Upper lobe of right lung (tissue), 1 donor: ENCODE data around the gene CLC. TPM values are rescaled to one million over a fixed set of nuclear protein-coding genes. Genes with fewer than 3 reads are reported as not detected.

ENCODE experiments used
- ATAC-seq: fragments of 200-7000 bp; cut with Tn5 transposase; one replicate; pipeline ENCODE4 v1.9.1; 2020; ENCODE audit warnings: mild to moderate bottlenecking, moderate library complexity
- DNase-seq: peaks from one replicate; pipeline ENCODE4 v3.0.0-alpha.2; 2020
- H3K27ac ChIP-seq: fragments of 200-600 bp; one replicate; pipeline ENCODE4 v1.8.0; 2022
- H3K27me3 ChIP-seq: fragments of 200-600 bp; one replicate; pipeline ENCODE4 v1.8.0; 2022; ENCODE audit warnings: mild to moderate bottlenecking
- H3K36me3 ChIP-seq: fragments of 200-600 bp; one replicate; pipeline ENCODE4 v1.8.0; 2022
- H3K4me1 ChIP-seq: fragments of 200-600 bp; one replicate; pipeline ENCODE4 v1.8.0; 2022
- H3K4me3 ChIP-seq: fragments of 200-600 bp; one replicate; pipeline ENCODE4 v1.8.0; 2022; ENCODE audit warnings: mild to moderate bottlenecking
- H3K9me3 ChIP-seq: fragments of 200-600 bp; one replicate; pipeline ENCODE4 v1.8.0; 2022
- intact Hi-C: fragments of 100-400 bp; cut with DNase I; formaldehyde crosslinking; loops from one replicate; pipeline ENCODE4 v1.11.0; 2022
- total RNA-seq: library from RNA; stranded (reverse); fragmentation: NEBNext Ultra II Directional; extraction: Animal tissue kit (Norgen Biotek cat#: 25700); gene quantifications from one replicate; pipeline ENCODE4 v1.2.1, GENCODE V29; 2021
- TF ChIP-seq, protein P1 (sequence below): fragments of 200-600 bp; IDR thresholded peaks from one replicate; pipeline ENCODE4 v1.8.0; 2022; ENCODE audit warnings: antibody characterized with exemption
- donor health status: DM: no; HTN: yes; CAD: no; lungs with severe emphysema.

Gene CLC
- total RNA-seq, 1 donor from 2014 or later: not detected

GRCh38 chr19:39752390-39752789, 14.6 kb upstream of the CLC start:
- Histone ChIP-seq H3K36me3 (no peaks in the 10 kb centered on the region), H3K27me3 (no peaks in the 10 kb centered on the region), H3K27ac (no peak overlapping the region), H3K4me1 (no peaks in the 10 kb centered on the region), H3K9me3 (no peaks in the 10 kb centered on the region), H3K4me3 (no peak overlapping the region)
- DNase-seq (no peak), ATAC-seq (no peak)
- TF ChIP-seq, protein P1, sequence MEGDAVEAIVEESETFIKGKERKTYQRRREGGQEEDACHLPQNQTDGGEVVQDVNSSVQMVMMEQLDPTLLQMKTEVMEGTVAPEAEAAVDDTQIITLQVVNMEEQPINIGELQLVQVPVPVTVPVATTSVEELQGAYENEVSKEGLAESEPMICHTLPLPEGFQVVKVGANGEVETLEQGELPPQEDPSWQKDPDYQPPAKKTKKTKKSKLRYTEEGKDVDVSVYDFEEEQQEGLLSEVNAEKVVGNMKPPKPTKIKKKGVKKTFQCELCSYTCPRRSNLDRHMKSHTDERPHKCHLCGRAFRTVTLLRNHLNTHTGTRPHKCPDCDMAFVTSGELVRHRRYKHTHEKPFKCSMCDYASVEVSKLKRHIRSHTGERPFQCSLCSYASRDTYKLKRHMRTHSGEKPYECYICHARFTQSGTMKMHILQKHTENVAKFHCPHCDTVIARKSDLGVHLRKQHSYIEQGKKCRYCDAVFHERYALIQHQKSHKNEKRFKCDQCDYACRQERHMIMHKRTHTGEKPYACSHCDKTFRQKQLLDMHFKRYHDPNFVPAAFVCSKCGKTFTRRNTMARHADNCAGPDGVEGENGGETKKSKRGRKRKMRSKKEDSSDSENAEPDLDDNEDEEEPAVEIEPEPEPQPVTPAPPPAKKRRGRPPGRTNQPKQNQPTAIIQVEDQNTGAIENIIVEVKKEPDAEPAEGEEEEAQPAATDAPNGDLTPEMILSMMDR: no peak
- intact Hi-C loops: no loop called here

DNA sequence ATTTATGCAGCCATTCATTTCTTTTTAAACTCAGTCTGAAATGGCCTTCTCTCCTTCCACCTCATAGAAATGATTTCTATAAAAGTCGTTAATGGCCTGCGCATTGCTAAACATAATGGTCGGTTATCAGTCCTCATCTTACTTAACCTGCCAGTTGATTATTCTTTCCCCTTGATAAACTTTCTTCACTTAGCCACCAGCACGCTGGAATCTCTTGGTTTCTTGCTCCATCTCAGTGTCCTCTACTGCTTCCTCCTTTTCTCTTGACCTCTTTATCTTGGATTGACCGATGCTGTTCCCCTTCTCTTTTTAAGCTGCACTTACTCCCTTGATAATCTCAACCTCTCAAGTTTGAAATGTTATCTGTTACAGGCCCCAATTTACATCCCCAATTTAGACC, 12.2 kb upstream of the CLC start:
- ATAC-seq: no peak
- no peaks in the 10 kb centered on the region for H3K27me3 ChIP-seq
- H3K36me3 ChIP-seq: no peaks in the 10 kb centered on the region
- no peaks in the 10 kb centered on the region for H3K9me3 ChIP-seq
- H3K4me3 ChIP-seq: no peak overlapping the region
- TF ChIP-seq, protein P1: no peak
- no peak for DNase-seq
- no peak overlapping the region for H3K27ac ChIP-seq
- intact Hi-C loops: no loop called here
- no peaks in the 10 kb centered on the region for H3K4me1 ChIP-seq

DNA sequence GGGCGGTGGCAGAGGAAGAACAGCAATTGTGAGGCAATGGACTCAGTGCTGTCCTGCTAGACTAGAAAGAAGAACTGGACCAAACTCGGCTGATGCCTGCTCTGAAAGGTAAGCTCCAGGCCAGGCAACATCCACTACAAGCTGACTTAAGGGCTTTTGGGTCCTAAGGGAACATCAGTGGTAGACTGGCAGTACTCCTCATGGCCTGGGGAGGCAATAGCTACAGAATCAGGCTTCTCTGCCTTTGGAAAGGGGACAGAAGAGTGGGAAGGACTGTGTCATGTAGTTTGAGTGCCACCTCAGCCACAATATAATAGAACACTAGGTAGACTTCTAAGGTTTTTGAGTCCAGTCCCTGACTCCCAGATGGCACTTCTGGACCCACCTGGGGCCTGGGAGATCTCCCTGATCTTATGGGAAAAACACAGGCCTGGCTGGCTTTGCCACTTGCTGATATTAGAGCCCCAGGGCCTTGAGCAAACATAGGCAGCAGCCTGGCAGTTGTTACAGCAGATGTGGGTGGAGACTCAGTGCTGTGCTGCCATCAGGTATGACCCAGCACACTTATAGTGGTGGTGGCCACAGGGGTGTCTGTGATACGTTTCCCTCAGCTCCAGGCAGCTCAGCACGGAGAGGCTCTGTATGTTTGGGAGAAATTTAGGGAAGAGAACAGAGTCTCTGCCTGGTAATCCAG, 9.2 kb upstream of the CLC start:
- DNase-seq (no peak), ATAC-seq (no peak)
- Histone ChIP-seq H3K9me3 (no peaks in the 10 kb centered on the region), H3K27ac (no peak overlapping the region), H3K27me3 (peaks cover 15% of the 10 kb centered on the region), H3K4me1 (no peaks in the 10 kb centered on the region), H3K4me3 (no peak overlapping the region), H3K36me3 (no peaks in the 10 kb centered on the region)
- intact Hi-C loops: no loop called here
- TF ChIP-seq, protein P1: no peak

- DNase-seq (no peak), ATAC-seq (peak; percentile 65)
- Histone ChIP-seq H3K9me3 (no peaks in the 10 kb centered on the region), H3K36me3 (no peaks in the 10 kb centered on the region), H3K27me3 (peaks cover 15% of the 10 kb centered on the region), H3K4me3 (no peak overlapping the region), H3K27ac (no peak overlapping the region), H3K4me1 (no peaks in the 10 kb centered on the region)
- intact Hi-C loops: no loop called here
- TF ChIP-seq, protein P1: no peak
Measured at GRCh38 chr19:39745643-39746042, 7.8 kb upstream of the CLC start.

- TF ChIP-seq, protein P1: no peak
- intact Hi-C loops: no loop called here
- Histone ChIP-seq H3K4me3 (no peak overlapping the region), H3K36me3 (no peaks in the 10 kb centered on the region), H3K27me3 (peaks cover 15% of the 10 kb centered on the region), H3K4me1 (no peaks in the 10 kb centered on the region), H3K9me3 (no peaks in the 10 kb centered on the region), H3K27ac (no peak overlapping the region)
- ATAC-seq (no peak), DNase-seq (no peak)
Measured at GRCh38 chr19:39740395-39740794, 2.6 kb upstream of the CLC start.

GRCh38 chr19:39738814-39739213, 985 bp upstream of the CLC start:
- Histone ChIP-seq H3K27me3 (peaks cover 14% of the 10 kb centered on the region), H3K36me3 (no peaks in the 10 kb centered on the region), H3K4me1 (no peaks in the 10 kb centered on the region), H3K9me3 (no peaks in the 10 kb centered on the region), H3K4me3 (no peak overlapping the region), H3K27ac (no peak overlapping the region)
- no peak for DNase-seq
- peak; percentile 84 for ATAC-seq
- TF ChIP-seq, protein P1: no peak
- intact Hi-C loops: no loop called here
